IPS DF 6.9 (cell line): ENCODE results near the gene ANKS1B.

Experiments
- DNase-seq: peaks from one replicate; pipeline ENCODE4 v3.0.0-alpha.2; 2013; ENCODE audit warnings: low read depth, low spot score
- H3K27ac ChIP-seq: one replicate; pipeline ENCODE4 v1.5.1; 2013; ENCODE audit warnings: low read length, control low read depth
- H3K27me3 ChIP-seq: 2 replicates; pipeline ENCODE4 v1.6.1; 2013; ENCODE audit warnings: mild to moderate bottlenecking, low read length; ENCODE audit not compliant: control insufficient read depth, insufficient read depth
- H3K36me3 ChIP-seq: 2 replicates; pipeline ENCODE4 v1.6.1; 2013; ENCODE audit warnings: low read length; ENCODE audit not compliant: control insufficient read depth, insufficient read depth
- H3K4me1 ChIP-seq: 2 replicates; pipeline ENCODE4 v1.6.1; 2013; ENCODE audit warnings: low read length; ENCODE audit not compliant: control insufficient read depth, insufficient read depth
- H3K4me3 ChIP-seq: 2 replicates; pipeline ENCODE4 v1.5.1; 2013; ENCODE audit warnings: mild to moderate bottlenecking, low read length
- H3K9me3 ChIP-seq: 2 replicates; pipeline ENCODE4 v1.6.1; 2013; ENCODE audit warnings: low read length, inconsistent platforms; ENCODE audit not compliant: control insufficient read depth, insufficient read depth
- WGBS: extraction: QIAGEN DNeasy Blood & Tissue Kit; methylation state at CpG from one replicate; pipeline ENCODE4 v1.1.7; 2013; ENCODE audit warnings: mixed read lengths, missing lambda C conversion rate; ENCODE audit not compliant: insufficient read length, insufficient coverage; 5-methylcytosine and 5-hydroxymethylcytosine counted together

Gene ANKS1B

GRCh38 chr12:99284161-99284560 lies 700.6 kb downstream of the ANKS1B start:
- Histone ChIP-seq H3K36me3 (no peaks in the 10 kb centered on the region), H3K4me3 (no peak overlapping the region), H3K27ac (no peak overlapping the region), H3K9me3 (no peaks in the 10 kb centered on the region), H3K27me3 (no peaks in the 10 kb centered on the region), H3K4me1 (no peaks in the 10 kb centered on the region)
- WGBS, result no CpG with 5 or more reads among the region's 1 CpG
- DNase-seq, result no peak

- no CpG with 5 or more reads among the region's 5 CpGs for WGBS
- Histone ChIP-seq H3K4me3 (no peak overlapping the region), H3K27me3 (no peaks in the 10 kb centered on the region), H3K9me3 (no peaks in the 10 kb centered on the region), H3K27ac (no peak overlapping the region), H3K36me3 (no peaks in the 10 kb centered on the region), H3K4me1 (no peaks in the 10 kb centered on the region)
- DNase-seq, result no peak
Observed at GRCh38 chr12:99282624-99283023, 702.1 kb downstream of the ANKS1B start.

GRCh38 chr12:99282086-99282485 lies 702.6 kb downstream of the ANKS1B start:
- H3K27ac ChIP-seq, result no peak overlapping the region
- WGBS, result no CpG with 5 or more reads among the region's 1 CpG
- H3K27me3 ChIP-seq, result no peaks in the 10 kb centered on the region
- H3K4me3 ChIP-seq, result no peak overlapping the region
- DNase-seq, result no peak
- H3K36me3 ChIP-seq, result no peaks in the 10 kb centered on the region
- no peaks in the 10 kb centered on the region for H3K4me1 ChIP-seq
- H3K9me3 ChIP-seq, result no peaks in the 10 kb centered on the region

- H3K9me3 ChIP-seq, result no peaks in the 10 kb centered on the region
- no peak overlapping the region for H3K27ac ChIP-seq
- no peaks in the 10 kb centered on the region for H3K4me1 ChIP-seq
- H3K4me3 ChIP-seq, result no peak overlapping the region
- no peaks in the 10 kb centered on the region for H3K36me3 ChIP-seq
- WGBS, result no CpG with 5 or more reads among the region's 2 CpGs
- no peak for DNase-seq
- no peaks in the 10 kb centered on the region for H3K27me3 ChIP-seq
Observed at GRCh38 chr12:99281277-99281676, 703.5 kb downstream of the ANKS1B start.

GRCh38 chr12:99278899-99279298 lies 705.8 kb downstream of the ANKS1B start:
- Histone ChIP-seq H3K27ac (no peak overlapping the region), H3K4me3 (no peak overlapping the region), H3K27me3 (no peaks in the 10 kb centered on the region), H3K4me1 (no peaks in the 10 kb centered on the region), H3K36me3 (no peaks in the 10 kb centered on the region), H3K9me3 (no peaks in the 10 kb centered on the region)
- DNase-seq, result no peak
- WGBS, result no CpG with 5 or more reads among the region's 2 CpGs

- WGBS, result no CpG with 5 or more reads among the region's 5 CpGs
- no peaks in the 10 kb centered on the region for H3K9me3 ChIP-seq
- no peak for DNase-seq
- H3K27me3 ChIP-seq, result no peaks in the 10 kb centered on the region
- no peaks in the 10 kb centered on the region for H3K36me3 ChIP-seq
- no peaks in the 10 kb centered on the region for H3K4me1 ChIP-seq
- H3K27ac ChIP-seq, result no peak overlapping the region
- H3K4me3 ChIP-seq, result no peak overlapping the region
Observed at GRCh38 chr12:99277591-99278379, 707.0 kb downstream of the ANKS1B start.

GRCh38 chr12:99271071-99271470 lies 713.7 kb downstream of the ANKS1B start:
- WGBS, result no CpG with 5 or more reads among the region's 3 CpGs
- no peak for DNase-seq
- Histone ChIP-seq H3K27me3 (no peaks in the 10 kb centered on the region), H3K9me3 (no peaks in the 10 kb centered on the region), H3K4me3 (no peak overlapping the region), H3K36me3 (no peaks in the 10 kb centered on the region), H3K4me1 (no peaks in the 10 kb centered on the region), H3K27ac (no peak overlapping the region)

GRCh38 chr12:99267038-99267437 lies 717.7 kb downstream of the ANKS1B start:
- no peaks in the 10 kb centered on the region for H3K9me3 ChIP-seq
- H3K4me1 ChIP-seq, result no peaks in the 10 kb centered on the region
- H3K4me3 ChIP-seq, result no peak overlapping the region
- no peaks in the 10 kb centered on the region for H3K36me3 ChIP-seq
- DNase-seq, result no peak
- no peak overlapping the region for H3K27ac ChIP-seq
- H3K27me3 ChIP-seq, result no peaks in the 10 kb centered on the region

GRCh38 chr12:99265648-99266047 lies 719.1 kb downstream of the ANKS1B start:
- Histone ChIP-seq H3K27me3 (no peaks in the 10 kb centered on the region), H3K36me3 (no peaks in the 10 kb centered on the region), H3K4me3 (no peak overlapping the region), H3K4me1 (no peaks in the 10 kb centered on the region), H3K9me3 (no peaks in the 10 kb centered on the region), H3K27ac (no peak overlapping the region)
- no peak for DNase-seq
- no CpG with 5 or more reads among the region's 3 CpGs for WGBS

GRCh38 chr12:99261256-99261655 lies 723.5 kb downstream of the ANKS1B start:
- no peaks in the 10 kb centered on the region for H3K4me1 ChIP-seq
- no peak overlapping the region for H3K4me3 ChIP-seq
- no peak for DNase-seq
- no CpG with 5 or more reads among the region's 1 CpG for WGBS
- H3K27me3 ChIP-seq, result no peaks in the 10 kb centered on the region
- no peaks in the 10 kb centered on the region for H3K9me3 ChIP-seq
- no peak overlapping the region for H3K27ac ChIP-seq
- H3K36me3 ChIP-seq, result no peaks in the 10 kb centered on the region

GRCh38 chr12:99260456-99260996 lies 724.2 kb downstream of the ANKS1B start:
- WGBS, result no CpG with 5 or more reads among the region's 4 CpGs
- Histone ChIP-seq H3K4me1 (no peaks in the 10 kb centered on the region), H3K36me3 (no peaks in the 10 kb centered on the region), H3K9me3 (no peaks in the 10 kb centered on the region), H3K4me3 (no peak overlapping the region), H3K27ac (no peak overlapping the region), H3K27me3 (no peaks in the 10 kb centered on the region)
- DNase-seq, result no peak
